Retinal pigment epithelial cell (primary cell): ENCODE data around the gene BASP1.
"Not testable (repeated sequence)": the region's sequence is repeated elsewhere in the genome, so short reads cannot be mapped to it uniquely, and the experiment has no call there.

ENCODE experiments used
- DNase-seq: peaks from one replicate; pipeline ENCODE4 v3.0.0-alpha.2; 2010; ENCODE audit warnings: low read depth
- H3K4me3 ChIP-seq: 2 replicates; pipeline ENCODE4 v1.5.1; 2011; ENCODE audit warnings: mild to moderate bottlenecking, low read length, control low read depth, moderate library complexity
- TF ChIP-seq, protein P1 (sequence below): conservative IDR thresholded peaks from 2 replicates; pipeline ENCODE4 v1.5.1; 2011; ENCODE audit warnings: low read depth, low read length, control low read depth, inconsistent platforms

The BASP1 gene

DNA sequence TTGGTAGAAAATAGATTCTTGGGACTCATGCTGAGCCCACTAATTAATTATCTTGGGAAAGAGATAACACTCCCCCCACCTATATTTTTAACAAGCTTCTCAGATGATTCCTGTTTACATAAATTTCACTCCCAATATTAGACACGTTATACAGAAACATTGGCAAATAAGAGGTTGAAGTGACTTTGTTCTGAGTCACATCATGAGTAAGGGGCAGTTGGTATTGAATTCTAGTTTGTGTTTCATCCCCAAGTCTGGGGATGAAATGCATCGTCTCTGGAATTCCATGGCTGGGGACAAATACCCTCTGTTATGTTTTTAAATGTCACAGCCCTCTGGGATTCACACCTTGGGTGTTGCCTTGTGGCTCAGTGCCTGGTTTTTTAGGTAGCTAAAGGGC is 41.0 kb downstream of the BASP1 start:
- DNase-seq = no peak

DNA sequence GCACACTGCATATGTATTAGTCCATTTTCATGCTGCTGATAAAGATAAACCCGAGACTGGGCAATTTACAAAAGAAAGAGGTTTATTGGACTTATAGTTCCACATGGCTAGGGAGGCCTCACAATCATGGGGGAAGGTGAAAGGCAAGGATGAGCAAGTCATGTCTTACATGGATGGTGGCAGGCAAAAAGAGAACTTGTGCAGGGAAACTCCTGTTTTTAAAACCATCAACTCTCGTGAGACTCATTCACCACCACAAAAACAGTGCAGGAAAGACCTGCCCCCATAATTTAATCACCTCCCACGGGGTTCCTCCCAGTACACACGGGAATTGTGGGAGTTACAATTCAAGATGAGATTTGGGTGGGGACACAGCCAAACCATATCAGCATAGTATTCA is 41.6 kb downstream of the BASP1 start:
- DNase-seq, H3K4me3 ChIP-seq: not testable (repeated sequence)

More for the DNA sequence above, 41.0 kb downstream of the BASP1 start:
- no peak overlapping the region for H3K4me3 ChIP-seq
- TF ChIP-seq, protein P1, sequence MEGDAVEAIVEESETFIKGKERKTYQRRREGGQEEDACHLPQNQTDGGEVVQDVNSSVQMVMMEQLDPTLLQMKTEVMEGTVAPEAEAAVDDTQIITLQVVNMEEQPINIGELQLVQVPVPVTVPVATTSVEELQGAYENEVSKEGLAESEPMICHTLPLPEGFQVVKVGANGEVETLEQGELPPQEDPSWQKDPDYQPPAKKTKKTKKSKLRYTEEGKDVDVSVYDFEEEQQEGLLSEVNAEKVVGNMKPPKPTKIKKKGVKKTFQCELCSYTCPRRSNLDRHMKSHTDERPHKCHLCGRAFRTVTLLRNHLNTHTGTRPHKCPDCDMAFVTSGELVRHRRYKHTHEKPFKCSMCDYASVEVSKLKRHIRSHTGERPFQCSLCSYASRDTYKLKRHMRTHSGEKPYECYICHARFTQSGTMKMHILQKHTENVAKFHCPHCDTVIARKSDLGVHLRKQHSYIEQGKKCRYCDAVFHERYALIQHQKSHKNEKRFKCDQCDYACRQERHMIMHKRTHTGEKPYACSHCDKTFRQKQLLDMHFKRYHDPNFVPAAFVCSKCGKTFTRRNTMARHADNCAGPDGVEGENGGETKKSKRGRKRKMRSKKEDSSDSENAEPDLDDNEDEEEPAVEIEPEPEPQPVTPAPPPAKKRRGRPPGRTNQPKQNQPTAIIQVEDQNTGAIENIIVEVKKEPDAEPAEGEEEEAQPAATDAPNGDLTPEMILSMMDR = no peak

GRCh38 chr5:17259630-17260257 is 42.3 kb downstream of the BASP1 start:
- no peak for DNase-seq
- TF ChIP-seq, protein P1 = no peak
- no peak overlapping the region for H3K4me3 ChIP-seq

DNA sequence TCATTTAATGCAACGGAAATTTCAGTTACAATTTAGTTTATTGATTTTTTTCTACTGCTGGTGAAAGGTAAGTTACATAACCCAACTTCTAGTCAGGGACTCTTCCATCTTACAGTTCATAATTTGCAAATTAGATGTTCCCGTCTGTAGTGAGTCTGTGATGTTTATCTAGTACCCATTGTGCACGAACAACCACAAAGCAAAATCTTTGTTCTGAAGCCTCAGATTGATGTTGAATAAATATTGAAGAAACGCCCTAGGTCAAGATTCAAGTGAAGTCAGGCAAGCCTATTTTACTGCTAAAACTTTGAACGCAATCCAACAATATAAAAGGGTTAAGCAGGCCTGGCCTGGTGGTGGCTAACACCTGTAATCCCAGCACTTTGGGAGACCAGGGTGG is 43.1 kb downstream of the BASP1 start:
- TF ChIP-seq, protein P1 = no peak
- no peak overlapping the region for H3K4me3 ChIP-seq
- no peak for DNase-seq

DNA sequence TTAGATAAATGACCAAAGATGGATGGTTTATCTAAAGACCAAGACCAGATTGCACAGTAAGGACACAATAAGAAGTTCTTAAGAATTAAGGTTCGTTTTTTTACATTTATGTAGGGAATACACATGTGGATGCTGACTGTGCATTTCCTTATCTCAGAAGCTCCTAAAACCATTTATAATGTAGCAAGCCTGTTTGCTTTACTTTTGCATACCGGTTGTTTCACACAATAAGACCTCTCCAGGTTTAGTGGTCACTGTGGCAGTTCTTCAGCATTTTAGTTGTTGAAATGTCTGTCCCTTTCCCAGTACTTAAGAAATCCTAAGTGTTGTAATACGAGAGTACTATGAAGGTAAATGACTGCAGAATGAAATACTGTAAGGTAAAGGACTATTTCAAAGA is 43.6 kb downstream of the BASP1 start:
- H3K4me3 ChIP-seq = no peak overlapping the region
- TF ChIP-seq, protein P1 = no peak
- DNase-seq = no peak

- H3K4me3 ChIP-seq = no peak overlapping the region
- TF ChIP-seq, protein P1 = no peak
- no peak for DNase-seq
These were observed 47.6 kb downstream of the BASP1 start for GRCh38 chr5:17265041-17265440.

- TF ChIP-seq, protein P1 = no peak
- no peak overlapping the region for H3K4me3 ChIP-seq
- DNase-seq = no peak
These were observed 49.7 kb downstream of the BASP1 start for GRCh38 chr5:17267106-17267505.
